LNCaP clone FGC (cell line): Measurements from ENCODE around the gene RPS5.
A peak's percentile ranks its signal among the peaks of the same experiment; 100 is the strongest.

Experiments
- DNase-seq: peaks from one replicate; pipeline ENCODE4 v3.0.0-alpha.2; 2011; ENCODE audit warnings: low read depth
- H3K4me3 ChIP-seq: 2 replicates; pipeline ENCODE4 v1.5.1; 2011; ENCODE audit warnings: mild to moderate bottlenecking, low read depth, low read length, control low read depth
- CTCF ChIP-seq: IDR thresholded peaks from 2 replicates; pipeline ENCODE4 v1.5.1; 2012; ENCODE audit warnings: mild to moderate bottlenecking; ENCODE audit not compliant: control insufficient read depth, insufficient read depth; ENCODE audit errors: extremely low read depth

The RPS5 gene

GRCh38 chr19:58381460-58382212 is 5.4 kb upstream of the RPS5 start:
- TF ChIP-seq CTCF = no peak
- no peak for DNase-seq
- peak overlapping the region; percentile 74 for H3K4me3 ChIP-seq

GRCh38 chr19:58382997-58383603 is 4.0 kb upstream of the RPS5 start:
- no peak for DNase-seq
- TF ChIP-seq CTCF = no peak
- H3K4me3 ChIP-seq = no peak overlapping the region

DNA sequence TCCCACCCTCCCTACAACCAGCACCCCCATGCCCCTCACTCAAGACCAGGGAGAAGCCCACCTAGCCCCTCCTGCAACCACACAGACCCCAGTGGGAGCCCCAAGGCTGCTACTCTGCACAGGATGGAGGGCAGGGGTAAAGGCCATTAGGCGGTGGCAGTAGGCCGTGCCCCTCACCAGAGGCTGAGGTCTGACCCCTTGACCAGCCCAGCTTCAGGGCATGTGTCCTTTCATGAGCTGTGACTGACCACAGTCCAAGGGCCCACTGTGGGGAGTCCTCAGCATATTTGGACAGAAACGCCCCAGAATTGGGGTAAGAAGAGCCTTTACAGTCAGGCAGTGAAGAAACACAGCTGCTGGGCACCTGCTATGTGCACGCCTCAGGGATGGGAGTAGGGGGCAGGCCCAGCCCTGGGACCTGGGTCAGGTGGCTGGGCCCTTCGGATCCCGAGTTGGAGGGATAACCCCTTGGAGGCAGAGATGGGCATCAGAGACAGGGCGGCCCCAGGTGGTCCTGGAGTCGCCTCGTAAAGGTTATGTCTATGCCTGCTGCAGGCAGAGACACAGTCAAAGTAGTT is 1.7 kb upstream of the RPS5 start:
- TF ChIP-seq CTCF = no peak
- peak overlapping the region; percentile 76 for H3K4me3 ChIP-seq

GRCh38 chr19:58385891-58386575 is 1.0 kb upstream of the RPS5 start:
- no peak for TF ChIP-seq CTCF
- peak overlapping the region; percentile 76 for H3K4me3 ChIP-seq
- DNase-seq = no peak

More for the DNA sequence above, 1.7 kb upstream of the RPS5 start:
- DNase-seq = no peak

DNA sequence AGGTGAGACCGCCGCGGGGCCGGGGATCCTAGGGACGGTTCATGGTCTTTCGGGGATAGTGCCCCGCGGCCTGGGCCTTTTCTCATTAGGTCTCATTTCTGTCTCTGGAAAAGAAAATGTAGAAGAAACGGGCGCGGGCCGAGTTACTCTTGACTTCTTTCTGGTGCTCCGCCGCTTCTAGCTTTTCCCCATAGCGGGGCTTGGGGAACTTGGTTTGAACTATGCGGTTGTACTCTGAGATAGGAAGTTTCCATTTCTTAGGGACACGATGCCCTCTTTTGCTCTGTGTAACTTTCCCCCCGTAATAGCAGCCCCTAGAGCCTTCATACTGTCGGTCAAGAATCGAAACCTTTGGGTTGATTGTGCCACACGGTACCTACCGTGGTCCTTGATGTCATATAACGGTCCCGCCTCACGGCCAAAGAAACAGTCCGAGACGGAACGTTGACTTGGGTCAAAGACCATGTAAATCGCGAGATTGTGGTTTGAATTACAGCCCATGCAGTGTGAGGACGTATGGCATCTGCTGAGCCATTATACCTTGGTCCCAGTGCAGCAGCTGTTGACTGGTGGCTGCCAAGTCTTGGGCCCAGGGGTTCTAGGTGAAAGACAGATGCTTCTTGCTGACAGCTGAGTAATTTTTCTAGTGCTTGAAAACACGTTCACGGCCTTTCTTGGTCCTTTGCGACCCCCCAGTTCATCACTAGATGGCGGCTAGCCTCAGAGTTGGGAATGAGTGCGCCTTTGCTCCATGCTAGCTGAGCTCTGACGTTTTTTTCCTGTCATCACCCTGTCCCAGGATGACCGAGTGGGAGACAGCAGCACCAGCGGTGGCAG is 487 bp downstream of the RPS5 start:
- DNase-seq = no peak
- H3K4me3 ChIP-seq = peak overlapping the region; percentile 76
- TF ChIP-seq CTCF = 0 out of 2 replicates have a peak, but pooled peaks have one; percentile 8

- H3K4me3 ChIP-seq = peak overlapping the region; percentile 76
- TF ChIP-seq CTCF = no peak
- no peak for DNase-seq
Measured at GRCh38 chr19:58388175-58388526, 1.1 kb downstream of the RPS5 start.
